Eye (tissue), 1 donor: ENCODE data around the gene TP53AIP1.

Source experiments
- DNase-seq: peaks from one replicate; pipeline ENCODE4 v3.0.0-alpha.2; 2015

The TP53AIP1 gene

DNA sequence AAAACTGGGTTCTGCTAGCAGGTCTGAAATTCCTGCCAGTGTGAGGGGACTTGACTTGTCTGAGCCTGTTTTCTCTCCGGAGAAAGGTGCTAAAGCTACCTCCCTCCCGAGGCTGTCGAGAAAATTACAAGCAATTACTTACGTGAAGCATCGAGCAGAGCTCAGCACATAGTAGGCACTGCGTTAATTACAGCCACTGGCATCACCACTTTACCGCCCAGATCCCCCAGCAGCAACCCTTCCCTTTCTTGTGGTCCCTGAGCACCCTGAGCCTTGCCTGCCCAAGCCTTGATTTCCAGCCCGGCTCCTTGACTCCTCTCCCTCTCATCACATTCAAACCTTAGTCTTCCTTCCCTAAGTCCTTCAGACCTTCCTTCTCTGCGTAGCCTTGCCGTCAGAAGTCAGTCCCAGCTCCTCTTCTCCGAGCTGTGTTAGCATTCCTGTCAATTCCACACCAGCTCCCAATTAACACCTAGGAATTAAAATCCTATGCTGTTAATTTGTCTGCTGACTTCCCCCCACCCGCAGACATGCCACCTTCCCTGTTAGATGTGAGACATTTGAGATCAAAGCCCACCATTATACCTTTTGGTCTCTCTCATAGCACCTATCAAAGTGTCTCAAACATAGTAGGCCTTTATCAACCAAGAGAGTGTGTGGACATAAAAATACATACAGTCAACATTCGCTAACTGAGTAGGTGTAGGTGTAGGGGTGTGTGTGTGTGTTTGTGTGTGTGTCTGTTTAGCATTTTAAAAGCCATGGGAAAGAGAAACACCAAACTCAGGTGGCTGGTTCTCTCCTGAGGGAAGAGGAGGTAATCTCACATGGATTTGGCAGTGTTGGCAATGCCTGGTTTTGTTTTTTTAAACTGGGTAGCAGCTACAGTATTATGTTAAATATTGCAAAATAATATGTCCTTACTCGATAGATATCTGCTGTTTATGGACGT lies 54.4 kb downstream of the TP53AIP1 start:
- no peak for DNase-seq

DNA sequence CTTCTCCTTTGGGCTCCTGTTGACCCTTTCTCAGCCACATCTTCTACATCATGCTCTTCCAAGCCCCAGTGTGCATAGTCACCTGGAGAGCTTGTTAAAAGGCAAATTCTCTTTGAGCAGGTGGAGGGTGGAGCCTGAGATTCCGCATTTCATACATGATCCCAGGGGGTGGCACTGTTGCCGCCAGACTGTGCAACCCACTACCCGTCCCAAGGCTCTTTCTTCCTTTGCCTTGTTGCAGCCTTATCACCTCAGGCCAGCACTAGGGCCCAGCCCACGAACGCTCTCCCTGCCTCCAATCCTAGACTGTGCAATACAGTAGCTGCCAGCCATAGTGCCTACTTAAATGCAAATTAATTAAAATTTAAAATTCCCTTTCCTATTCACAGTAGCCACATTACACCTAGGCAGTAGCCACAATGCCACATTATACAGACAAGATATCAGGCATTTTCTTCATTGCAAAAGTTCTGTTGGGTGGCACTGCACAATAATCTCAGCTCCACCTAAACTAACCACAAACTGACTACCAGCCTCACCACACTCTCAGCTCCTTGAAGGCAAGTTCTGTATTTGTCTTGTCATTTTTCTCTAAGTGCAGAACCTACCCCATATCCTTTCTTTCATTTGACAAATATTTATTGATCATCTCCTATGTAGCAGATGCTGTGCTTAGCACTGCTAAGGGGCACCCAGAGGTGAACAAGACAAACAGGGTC lies 56.1 kb downstream of the TP53AIP1 start:
- DNase-seq = no peak
